HepG2 (cell line): Measurements from ENCODE around the gene ZFP69B. TPM values are rescaled to one million over a fixed set of nuclear protein-coding genes. Genes with fewer than 3 reads are reported as not detected.

ENCODE experiments used
- ADNP ChIP-seq: sonication (generic); formaldehyde crosslinking; IDR thresholded peaks from 2 replicates; pipeline ENCODE4 v1.4.0; 2020; ENCODE audit warnings: missing genetic modification reagents
- AHR ChIP-seq: IDR thresholded peaks from 2 replicates; pipeline ENCODE4 v1.6.1; 2018; ENCODE audit warnings: missing genetic modification reagents, missing compliant biosample characterization
- ARID3A ChIP-seq: IDR thresholded peaks from 2 replicates; pipeline ENCODE4 v1.6.1; 2012; ENCODE audit warnings: low read depth, low read length, improper control_type of control experiment
- ATF4 ChIP-seq, 2 experiments: fragments of 450-650 bp in 1 of 2; sonication (generic) in 1 of 2; formaldehyde crosslinking; IDR thresholded peaks; 2 replicates each; pipeline versions ENCODE4 v1.5.0 to v1.8.0; 2020 to 2022; ENCODE audit warnings: mild to moderate bottlenecking in 1 of 2, missing genetic modification reagents in 1 of 2
- BRCA1 ChIP-seq: sonication (generic); formaldehyde crosslinking; IDR thresholded peaks from 2 replicates; pipeline ENCODE4 v1.4.0; 2020; ENCODE audit warnings: missing genetic modification reagents
- CBFB ChIP-seq: sonication (generic); formaldehyde crosslinking; IDR thresholded peaks from 2 replicates; pipeline ENCODE4 v1.4.0; 2020; ENCODE audit warnings: missing genetic modification reagents
- FOSL1 ChIP-seq: sonication (generic); formaldehyde crosslinking; IDR thresholded peaks from 2 replicates; pipeline ENCODE4 v1.9.0; 2021; ENCODE audit warnings: missing genetic modification reagents, borderline replicate concordance
- FOXM1 ChIP-seq: sonication (generic); formaldehyde crosslinking; IDR thresholded peaks from 2 replicates; pipeline ENCODE4 v1.5.0; 2020; ENCODE audit warnings: missing genetic modification reagents
- HNRNPK ChIP-seq: fragments of 200-400 bp; formaldehyde crosslinking; IDR thresholded peaks from 2 replicates; pipeline ENCODE4 v1.6.1; 2018; ENCODE audit warnings: low read length, low read depth, moderate library complexity, mild to moderate bottlenecking; ENCODE audit not compliant: poor library complexity, severe bottlenecking
- IRF9 ChIP-seq: sonication (generic); formaldehyde crosslinking; IDR thresholded peaks from 2 replicates; pipeline ENCODE4 v1.8.0; 2022; ENCODE audit warnings: missing genetic modification reagents, mild to moderate bottlenecking, borderline replicate concordance
- MAFK ChIP-seq, 2 experiments: IDR thresholded peaks in 1 of 2; conservative IDR thresholded peaks in 1 of 2; 2 replicates each; pipeline ENCODE4 v1.6.1; 2011; ENCODE audit warnings: improper control_type of control experiment in 2 of 2, low read length in 2 of 2
- SYNCRIP ChIP-seq: fragments of 200-400 bp; formaldehyde crosslinking; IDR thresholded peaks from 2 replicates; pipeline ENCODE4 v1.6.1; 2018; ENCODE audit warnings: mild to moderate bottlenecking, low read depth, low read length; ENCODE audit not compliant: insufficient read depth
- TBL1XR1 ChIP-seq: fragments of 150-350 bp; IDR thresholded peaks from 2 replicates; pipeline ENCODE4 v1.6.1; 2014; ENCODE audit warnings: borderline replicate concordance, low read length; ENCODE audit not compliant: partially characterized antibody
- THAP7 ChIP-seq: sonication (generic); formaldehyde crosslinking; IDR thresholded peaks from 2 replicates; pipeline ENCODE4 v1.8.1; 2023; ENCODE audit warnings: mild to moderate bottlenecking, missing genetic modification reagents
- ZBTB43 ChIP-seq: sonication (generic); formaldehyde crosslinking; conservative IDR thresholded peaks from 2 replicates; pipeline ENCODE4 v1.4.0; 2020; ENCODE audit warnings: missing genetic modification reagents
- ZFP36L1 ChIP-seq: sonication (generic); formaldehyde crosslinking; IDR thresholded peaks from 2 replicates; pipeline ENCODE4 v1.8.0; 2022; ENCODE audit warnings: mild to moderate bottlenecking, missing genetic modification reagents, moderate library complexity
- ZMAT5 ChIP-seq: sonication (generic); formaldehyde crosslinking; IDR thresholded peaks from 2 replicates; pipeline ENCODE4 v1.5.0; 2020; ENCODE audit warnings: mild to moderate bottlenecking, low read depth, missing genetic modification reagents, borderline replicate concordance
- ZNF296 ChIP-seq: sonication (generic); formaldehyde crosslinking; conservative IDR thresholded peaks from 2 replicates; pipeline ENCODE4 v1.5.0; 2020; ENCODE audit warnings: mild to moderate bottlenecking, missing genetic modification reagents
- ZNF800 ChIP-seq: sonication (generic); formaldehyde crosslinking; IDR thresholded peaks from 2 replicates; pipeline ENCODE4 v1.4.0; 2020; ENCODE audit warnings: missing genetic modification reagents
- polyA plus RNA-seq, 8 experiments: library from polyadenylated mRNA; depleted of rRNA in 3 of 8; stranded (reverse) in 7 of 8; unstranded in 1 of 8; fragments of >200 nt; fragmentation: Illumina TruSeq in 4 of 8; extraction: Trizol in 4 of 8; gene quantifications; 2 replicates each; pipeline versions ENCODE4 v1.2.1 to v1.2.3, GENCODE V29; 2011 to 2016; ENCODE audit warnings: low read depth in 4 of 8, missing spikeins in 1 of 8, mixed read lengths in 1 of 8; ENCODE audit not compliant: insufficient read depth in 1 of 8
- total RNA-seq, 5 experiments: library from RNA; depleted of rRNA; stranded (reverse); fragments of >200 nt; fragmentation: Illumina TruSeq; extraction: Trizol; gene quantifications; 2 replicates each; pipeline ENCODE4 v1.2.3, GENCODE V29; 2016; ENCODE audit warnings: low read depth in 1 of 5

The ZFP69B gene
- total and polyA plus RNA-seq, 2 of the 13 experiments (the other 11 are each of a cell fraction or from before 2014, with no cell fraction given): 4.6 to 7.7 TPM

GRCh38 chr1:40508375-40509341, 58.4 kb downstream of the ZFP69B start, which contains the start of gene EXO5 (continued):
- no peak; the same call in 1 of the 2 replicates for TF ChIP-seq FOXM1 (CRISPR knock-in tag)
- TF ChIP-seq AHR (CRISPR knock-in tag): peak; percentile 40; the same call in 1 of the 2 replicates
- TF ChIP-seq ADNP (CRISPR knock-in tag): no peak
- TF ChIP-seq ZNF296 (CRISPR knock-in tag): no peak; the same call in 1 of the 2 replicates
- no peak for TF ChIP-seq MAFK (conservative IDR thresholded peaks at IDR 0.05 in 1 of 2, IDR thresholded peaks at IDR 0.05 in 1 of 2; ENCODE audit: low read length in 2 of 2)
- peak; percentile 71; the same call in 1 of the 2 replicates for TF ChIP-seq IRF9 (CRISPR knock-in tag)
- TF ChIP-seq ATF4 (CRISPR knock-in tag; IDR thresholded peaks at IDR 0.05): no peak
- TF ChIP-seq ZBTB43 (CRISPR knock-in tag): peak; percentile 82
- no peak for TF ChIP-seq SYNCRIP
- TF ChIP-seq BRCA1 (CRISPR knock-in tag): peak; percentile 94; the same call in 1 of the 2 replicates
- no peak for TF ChIP-seq ARID3A
- peak; percentile 75 for TF ChIP-seq THAP7 (CRISPR knock-in tag)
- no peak for TF ChIP-seq HNRNPK
- 0 out of 2 replicates have a peak, but pooled peaks have one; percentile 33 for TF ChIP-seq FOSL1 (CRISPR knock-in tag)
- no peak for TF ChIP-seq TBL1XR1
- peak; percentile 81; the same call in 1 of the 2 replicates for TF ChIP-seq ZNF800 (CRISPR knock-in tag)
- TF ChIP-seq ZMAT5 (CRISPR knock-in tag): no peak
- TF ChIP-seq ZFP36L1 (CRISPR knock-in tag): peak; percentile 78; the same call in 1 of the 2 replicates
- TF ChIP-seq CBFB (CRISPR knock-in tag): peak; percentile 59; the same call in 1 of the 2 replicates
